Activated CD4-positive, alpha-beta T cell treated with anti-CD3 and anti-CD28 coated beads, Interleukin-2, amount 50 U/mL, for 16 hours (primary cell): Measurements from ENCODE around the gene LIM2.
"Not testable (repeated sequence)": the region's sequence is repeated elsewhere in the genome, so short reads cannot be mapped to it uniquely, and the experiment has no call there.

Experiments used
- DNase-seq: peaks from one replicate; pipeline ENCODE4 v3.0.0-alpha.2; 2020

Gene LIM2

GRCh38 chr19:51387924-51388389 is at the start of gene LIM2:
Gene LIM2 (minus strand): TSS chr19:51387974. CDS start chr19:51387443, 531 bp downstream.
- no peak for DNase-seq

GRCh38 chr19:51434456-51434855 is 46.7 kb upstream of the LIM2 start:
- DNase-seq = no peak

- DNase-seq = no peak
Measured at GRCh38 chr19:51433043-51433442, 45.3 kb upstream of the LIM2 start.

- no peak for DNase-seq
Measured at GRCh38 chr19:51431124-51431523, 43.4 kb upstream of the LIM2 start.

- no peak for DNase-seq
Measured at GRCh38 chr19:51430221-51430620, 42.4 kb upstream of the LIM2 start.

- no peak for DNase-seq
Measured at GRCh38 chr19:51427201-51427600, 39.4 kb upstream of the LIM2 start.

GRCh38 chr19:51422053-51422448 is 34.3 kb upstream of the LIM2 start:
- DNase-seq = peak; percentile 89

GRCh38 chr19:51421229-51422052 is 33.7 kb upstream of the LIM2 start:
- DNase-seq = no peak

- DNase-seq = not testable (repeated sequence)
Measured at GRCh38 chr19:51420511-51420910, 32.7 kb upstream of the LIM2 start.

GRCh38 chr19:51418707-51419106 is 30.9 kb upstream of the LIM2 start:
- DNase-seq = no peak

GRCh38 chr19:51417810-51418157 is 30.0 kb upstream of the LIM2 start:
- DNase-seq = no peak

- peak; percentile 48 for DNase-seq
Measured at GRCh38 chr19:51417107-51417809, 29.5 kb upstream of the LIM2 start, which contains the start of gene SIGLEC10. Gene SIGLEC10 (minus strand): TSS chr19:51417642. CDS start chr19:51417581, 61 bp downstream.

- DNase-seq = not testable (repeated sequence)
Measured at GRCh38 chr19:51416422-51416821, 28.6 kb upstream of the LIM2 start.

GRCh38 chr19:51415187-51415586 is 27.4 kb upstream of the LIM2 start:
- DNase-seq = no peak

- DNase-seq = no peak
Measured at GRCh38 chr19:51410950-51411748, 23.4 kb upstream of the LIM2 start.

GRCh38 chr19:51407511-51408131 is 19.8 kb upstream of the LIM2 start:
- peak; percentile 35 for DNase-seq

- DNase-seq = no peak
Measured at GRCh38 chr19:51402117-51402516, 14.3 kb upstream of the LIM2 start.

- DNase-seq = not testable (repeated sequence)
Measured at GRCh38 chr19:51399936-51400335, 12.2 kb upstream of the LIM2 start.

GRCh38 chr19:51399231-51399630 is 11.5 kb upstream of the LIM2 start:
- no peak for DNase-seq

GRCh38 chr19:51398096-51398704 is 10.4 kb upstream of the LIM2 start:
- peak; percentile 52 for DNase-seq

GRCh38 chr19:51397453-51397852 is 9.7 kb upstream of the LIM2 start:
- not testable (repeated sequence) for DNase-seq

- no peak for DNase-seq
Measured at GRCh38 chr19:51396175-51396574, 8.4 kb upstream of the LIM2 start.
